Subcutaneous abdominal adipose tissue (tissue), 5 donors: ENCODE data around the gene ABCB8.
A peak's percentile ranks its signal among the peaks of the same experiment; 100 is the strongest.

Source experiments
- H3K27ac ChIP-seq: one replicate; pipeline ENCODE4 v1.7.0; 2013; ENCODE audit warnings: low read depth, mild to moderate bottlenecking, inconsistent platforms, low read length, moderate library complexity
- H3K27me3 ChIP-seq, 5 donors: one replicate each; pipeline ENCODE4 v1.7.0; 2013; ENCODE audit warnings: low read length in 5 of 5, inconsistent platforms in 1 of 5; ENCODE audit not compliant: control insufficient read depth in 5 of 5, insufficient read depth in 4 of 5
- H3K36me3 ChIP-seq, 5 donors: one replicate each; pipeline ENCODE4 v1.7.0; 2013; ENCODE audit warnings: low read length in 5 of 5; ENCODE audit not compliant: control insufficient read depth in 5 of 5, insufficient read depth in 5 of 5
- H3K4me1 ChIP-seq, 5 donors: one replicate each; pipeline ENCODE4 v1.7.0; 2013; ENCODE audit warnings: low read length in 5 of 5, mild to moderate bottlenecking in 3 of 5, moderate library complexity in 1 of 5; ENCODE audit not compliant: control insufficient read depth in 5 of 5, insufficient read depth in 5 of 5
- H3K4me3 ChIP-seq, 5 donors: one replicate each; pipeline ENCODE4 v1.7.0; 2013; ENCODE audit warnings: low read length in 5 of 5, low read depth in 1 of 5
- H3K9ac ChIP-seq, 5 donors: one replicate each; pipeline ENCODE4 v1.7.0; 2013; ENCODE audit warnings: low read length in 5 of 5, mild to moderate bottlenecking in 4 of 5, moderate library complexity in 3 of 5
- H3K9me3 ChIP-seq, 5 donors: one replicate each; pipeline ENCODE4 v1.7.0; 2013; ENCODE audit warnings: low read length in 5 of 5; ENCODE audit not compliant: control insufficient read depth in 5 of 5
- donor health status: healthy.
- donor health status: healthy.
- donor health status: healthy.
- donor health status: healthy.
- donor health status: healthy.

ABCB8 gene

DNA sequence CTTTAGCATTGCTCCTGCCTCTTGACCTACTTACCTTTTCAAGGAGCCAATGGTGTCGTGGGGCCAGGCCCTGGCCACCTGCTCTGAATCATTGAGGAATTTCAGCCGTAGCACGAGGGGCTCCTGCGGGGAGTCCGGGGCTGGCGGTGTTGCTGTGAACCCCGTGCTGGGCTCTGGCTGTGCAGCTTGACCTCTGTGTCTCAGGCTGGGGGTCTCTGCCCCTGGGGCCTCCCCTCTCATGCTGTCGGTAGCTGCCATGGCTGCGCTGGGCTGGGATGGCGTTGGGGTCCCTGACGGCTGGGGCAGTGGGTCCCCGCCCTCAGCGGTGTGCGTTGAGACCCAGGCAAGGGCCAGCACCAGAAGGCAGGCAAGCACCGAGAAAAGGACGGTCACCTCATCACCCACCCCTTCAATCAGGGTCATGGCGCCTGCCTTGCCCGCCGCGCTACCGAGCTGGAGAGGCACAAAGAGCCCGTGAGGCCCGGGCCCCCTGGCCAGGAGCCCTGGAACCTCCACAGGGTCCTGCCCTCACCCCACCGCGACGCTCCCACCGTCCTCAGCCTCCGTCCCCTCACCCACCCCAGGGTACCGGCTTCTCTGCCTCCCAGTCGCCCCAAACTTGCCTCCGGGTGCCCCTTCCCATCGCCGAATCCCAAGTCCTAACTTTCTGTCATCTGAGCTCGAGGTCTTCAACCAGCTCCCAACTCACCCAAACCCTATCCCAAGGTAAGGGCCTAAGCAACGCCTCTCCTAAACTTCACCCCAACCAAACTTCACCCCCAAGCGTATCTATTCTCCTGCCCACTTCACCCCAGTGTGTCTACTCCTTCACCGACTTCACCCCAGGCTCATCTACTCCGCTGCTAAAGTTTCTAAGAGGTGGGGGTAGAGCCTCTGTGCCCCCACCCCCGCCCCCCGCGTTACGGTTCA is 54.2 kb downstream of the ABCB8 start:
- Histone ChIP-seq H3K4me3 (peak overlapping the region; percentile 66 to 95 (median 80)), H3K9ac (peak overlapping the region; percentile 38 to 86 (median 82)), H3K27me3 (no peaks in the 10 kb centered on the region), H3K9me3 (no peaks in the 10 kb centered on the region), H3K27ac (peak overlapping the region; percentile 94), H3K36me3 (peaks cover 0 to 7% (median 0%) of the 10 kb centered on the region in 5 donors), H3K4me1 (peaks cover 4 to 72% (median 61%) of the 10 kb centered on the region in 5 donors)

DNA sequence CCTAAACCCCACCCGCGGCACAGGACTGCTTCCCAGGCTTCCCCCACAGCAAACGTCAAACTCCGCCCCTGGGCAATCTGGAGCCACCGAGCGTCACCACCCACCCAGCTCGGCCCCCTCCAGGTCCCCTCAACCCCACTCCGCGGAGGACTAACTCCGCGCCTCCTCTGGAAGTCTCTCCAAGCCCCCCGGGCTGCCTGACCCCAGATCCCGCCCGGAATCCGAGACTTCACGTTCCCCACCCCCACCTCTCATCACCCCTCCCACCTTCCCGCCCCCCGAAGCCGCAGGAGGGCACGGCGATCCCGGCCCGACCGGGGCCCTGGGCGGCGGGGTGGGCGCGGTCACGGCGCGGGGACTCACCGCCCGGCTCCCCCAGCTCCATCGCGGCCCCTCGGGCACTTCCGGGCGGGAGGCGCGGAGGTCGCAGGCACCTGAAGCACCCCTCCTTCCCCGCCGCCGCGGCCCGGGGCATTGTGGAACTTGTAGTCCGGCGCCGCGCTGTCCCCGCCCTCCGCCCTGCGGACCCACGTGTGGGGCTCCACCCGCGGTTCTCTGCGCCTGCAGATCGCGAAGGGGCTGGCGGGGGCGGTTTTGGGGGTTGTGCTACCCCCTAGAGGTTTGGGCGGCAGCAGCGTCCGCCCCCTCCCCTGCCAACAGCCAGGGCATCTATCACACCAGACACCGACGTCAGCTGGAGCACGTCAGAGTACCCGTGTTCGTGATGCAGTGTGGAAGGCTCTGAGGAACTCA is 55.0 kb downstream of the ABCB8 start, which contains the start of gene TMUB1:
Gene TMUB1 (minus strand): TSS at position 423 of the 753 bp plus-strand sequence. CDS start 930 bp downstream, outside the sequence.
- Histone ChIP-seq H3K9me3 (no peaks in the 10 kb centered on the region), H3K27me3 (no peaks in the 10 kb centered on the region), H3K36me3 (peaks cover 0 to 4% (median 0%) of the 10 kb centered on the region in 5 donors), H3K4me1 (peaks cover 8 to 75% (median 67%) of the 10 kb centered on the region in 5 donors), H3K9ac (peak within 1 kb of the TSS; percentile 38 to 86 (median 82)), H3K27ac (peak within 1 kb of the TSS; percentile 94), H3K4me3 (peak within 1 kb of the TSS; percentile 66 to 95 (median 72))

DNA sequence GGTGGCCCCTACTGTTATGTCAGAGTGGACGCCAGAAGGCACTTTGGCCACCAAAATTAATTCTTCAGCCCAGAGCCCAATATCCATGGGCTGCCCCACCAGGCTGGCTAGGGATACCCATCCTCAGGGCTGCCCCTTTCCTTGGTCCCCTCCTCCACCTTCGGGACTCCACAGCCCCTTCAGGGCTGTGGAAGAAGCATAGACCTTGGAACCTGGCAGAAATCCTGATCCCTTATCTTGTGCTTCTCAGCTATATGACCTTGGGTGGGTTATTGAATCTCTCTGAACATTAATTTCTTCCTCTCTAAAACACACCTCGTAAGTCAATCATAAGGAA is 55.5 kb downstream of the ABCB8 start:
- no peaks in the 10 kb centered on the region for H3K27me3 ChIP-seq
- peaks cover 0 to 4% (median 0%) of the 10 kb centered on the region in 5 donors for H3K36me3 ChIP-seq
- peaks cover 8 to 75% (median 67%) of the 10 kb centered on the region in 5 donors for H3K4me1 ChIP-seq
- peak overlapping the region; percentile 10 to 95 (median 71) for H3K4me3 ChIP-seq
- no peak overlapping the region for H3K27ac ChIP-seq
- no peaks in the 10 kb centered on the region for H3K9me3 ChIP-seq
- peak overlapping the region in 2 of 5 donors; percentile 28 to 30 for H3K9ac ChIP-seq

DNA sequence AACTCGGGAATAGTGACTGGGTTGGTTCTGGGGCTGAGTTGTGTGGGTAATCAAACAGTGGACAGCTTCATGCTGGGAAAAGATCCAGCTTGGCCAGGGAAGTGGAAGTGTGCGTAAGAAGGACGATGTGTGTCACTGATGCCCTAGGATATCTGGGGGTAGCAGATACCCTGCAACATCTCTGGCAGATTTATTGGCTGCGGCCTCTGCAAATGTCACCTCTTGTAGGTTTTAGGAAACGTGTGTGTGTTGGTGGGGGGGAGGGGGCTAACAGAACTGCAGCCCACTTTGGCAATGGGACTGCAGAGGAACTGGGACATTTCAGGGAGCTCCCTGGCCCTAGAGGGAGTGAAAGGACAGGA is 57.1 kb downstream of the ABCB8 start:
- H3K9me3 ChIP-seq, result no peaks in the 10 kb centered on the region
- H3K36me3 ChIP-seq, result no peaks in the 10 kb centered on the region
- H3K4me3 ChIP-seq, result peak overlapping the region in 4 of 5 donors; percentile 57 to 72 (median 63)
- peak overlapping the region in 4 of 5 donors; percentile 32 to 76 (median 69) for H3K9ac ChIP-seq
- H3K27me3 ChIP-seq, result no peaks in the 10 kb centered on the region
- peak overlapping the region; percentile 84 for H3K27ac ChIP-seq
- H3K4me1 ChIP-seq, result peaks cover 12 to 75% (median 69%) of the 10 kb centered on the region in 5 donors

DNA sequence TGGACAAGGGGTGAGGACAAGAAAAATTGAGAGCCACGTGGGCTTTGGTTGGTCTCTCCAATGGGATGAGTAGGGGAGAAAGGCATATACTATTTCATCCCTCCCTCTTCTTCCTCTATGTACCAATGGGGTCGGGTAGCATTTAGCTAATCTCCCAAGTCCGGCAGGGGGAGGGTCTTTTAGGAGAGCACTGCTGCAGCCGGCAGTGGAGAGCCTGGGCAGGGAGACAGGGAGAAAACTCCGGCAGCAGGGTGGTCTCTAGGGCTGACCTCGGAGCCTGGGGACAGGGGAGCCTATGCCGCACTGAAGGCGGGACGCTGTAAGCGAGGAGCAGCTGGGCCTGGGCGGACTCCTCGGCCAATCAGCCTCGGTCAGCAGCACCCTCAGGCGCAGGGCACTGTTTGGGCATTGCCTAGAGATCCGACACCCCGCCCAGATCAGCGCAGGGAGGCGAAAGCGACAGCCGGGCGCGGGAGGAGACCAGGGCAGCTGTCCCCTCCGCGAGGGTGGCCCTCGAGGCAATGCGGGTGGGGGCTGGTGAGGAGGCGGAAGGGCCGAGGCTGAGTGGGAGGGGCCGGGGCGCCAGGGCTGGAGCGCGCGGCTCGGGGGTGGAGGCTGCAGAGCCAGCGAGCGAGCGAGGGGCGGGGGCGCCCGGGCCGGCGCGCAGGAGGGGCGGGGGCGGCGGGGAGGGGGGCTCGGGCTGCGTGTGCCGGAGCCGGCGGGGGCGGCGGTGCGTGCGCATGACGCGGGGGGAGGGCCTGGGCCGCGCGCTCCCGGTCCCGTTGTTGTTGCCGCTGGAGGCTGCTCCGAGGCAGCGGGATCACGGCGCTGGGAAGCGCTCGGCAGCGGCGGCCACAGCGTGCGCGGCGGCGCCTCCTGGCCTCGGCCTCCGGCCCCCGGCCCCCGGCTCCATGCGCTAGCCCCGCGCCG is 57.7 kb downstream of the ABCB8 start, which contains the start of gene AGAP3:
Gene AGAP3 (plus strand): TSS at position 785 of the 930 bp plus-strand sequence. CDS start 267 bp downstream, outside the sequence.
- H3K27me3 ChIP-seq, result no peaks in the 10 kb centered on the region
- no peaks in the 10 kb centered on the region for H3K9me3 ChIP-seq
- H3K9ac ChIP-seq, result peak within 1 kb of the TSS; percentile 38 to 93 (median 77)
- H3K4me3 ChIP-seq, result peak within 1 kb of the TSS; percentile 57 to 91 (median 77)
- H3K4me1 ChIP-seq, result peaks cover 13 to 78% (median 73%) of the 10 kb centered on the region in 5 donors
- no peaks in the 10 kb centered on the region for H3K36me3 ChIP-seq
- H3K27ac ChIP-seq, result peak within 1 kb of the TSS; percentile 99

DNA sequence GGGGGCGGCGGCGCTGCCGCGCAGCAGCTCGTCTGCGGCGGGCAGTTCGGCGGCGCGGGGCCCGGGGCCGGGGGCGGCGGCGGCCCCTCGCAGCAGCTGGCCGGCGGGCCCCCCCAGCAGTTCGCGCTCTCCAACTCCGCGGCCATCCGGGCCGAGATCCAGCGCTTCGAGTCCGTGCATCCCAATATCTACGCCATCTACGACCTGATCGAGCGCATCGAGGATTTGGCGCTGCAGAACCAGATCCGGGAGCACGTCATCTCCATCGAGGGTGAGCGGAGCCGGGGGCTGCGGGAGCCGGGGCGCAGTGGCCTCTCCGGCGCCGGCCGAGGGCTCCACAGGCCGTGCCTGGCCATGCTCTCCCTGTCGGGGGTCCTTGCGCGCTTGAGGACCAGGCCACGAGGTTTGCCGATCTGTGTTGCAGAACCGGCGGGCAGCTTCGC is 58.6 kb downstream of the ABCB8 start:
- H3K4me3 ChIP-seq, result peak overlapping the region; percentile 48 to 91 (median 77)
- H3K27me3 ChIP-seq, result no peaks in the 10 kb centered on the region
- H3K36me3 ChIP-seq, result peaks cover 0 to 1% (median 0%) of the 10 kb centered on the region in 5 donors
- peaks cover 20 to 78% (median 73%) of the 10 kb centered on the region in 5 donors for H3K4me1 ChIP-seq
- peak overlapping the region; percentile 38 to 93 (median 77) for H3K9ac ChIP-seq
- H3K9me3 ChIP-seq, result no peaks in the 10 kb centered on the region
- H3K27ac ChIP-seq, result peak overlapping the region; percentile 99

DNA sequence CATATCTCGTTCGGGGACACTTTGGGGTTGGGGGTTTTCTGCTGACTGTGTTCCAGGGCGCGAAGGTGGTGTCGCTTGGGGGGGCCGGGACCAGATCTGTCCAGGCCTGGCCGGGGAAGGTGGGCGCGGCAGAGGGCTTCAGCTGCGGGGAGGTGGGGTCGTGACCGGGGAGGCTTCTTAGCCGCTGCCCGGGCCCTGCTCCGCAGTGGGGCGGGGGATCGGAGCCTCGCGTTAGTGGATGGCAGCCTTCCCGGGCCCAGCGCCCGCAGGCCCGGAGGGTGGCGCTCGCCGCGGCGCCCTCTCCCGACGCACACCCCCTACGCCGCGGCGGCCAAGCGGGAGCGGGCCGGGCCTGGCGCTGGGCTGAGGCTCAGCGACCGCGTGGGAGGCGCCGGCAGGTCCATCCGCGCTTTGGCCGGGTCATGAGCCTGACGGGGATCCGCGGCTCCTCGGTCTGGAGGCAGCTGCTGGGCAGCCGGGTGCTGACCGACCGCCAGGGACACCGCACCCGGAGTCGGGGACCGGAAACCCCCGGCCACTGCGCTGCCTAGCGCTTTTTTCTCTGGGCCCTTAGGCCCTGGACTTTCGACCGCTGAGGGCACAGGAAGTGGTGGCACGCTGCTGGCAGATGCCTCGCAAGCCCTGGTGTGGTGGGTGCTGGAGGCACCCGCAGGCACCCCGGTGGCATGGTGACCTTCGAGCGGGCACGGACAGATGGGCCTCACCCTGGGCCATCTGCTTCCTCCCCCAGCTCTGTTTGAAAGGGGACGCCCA is 59.2 kb downstream of the ABCB8 start:
- peak overlapping the region; percentile 99 for H3K27ac ChIP-seq
- peak overlapping the region; percentile 61 to 91 (median 77) for H3K4me3 ChIP-seq
- no peaks in the 10 kb centered on the region for H3K9me3 ChIP-seq
- H3K36me3 ChIP-seq, result peaks cover 0 to 7% (median 0%) of the 10 kb centered on the region in 5 donors
- H3K4me1 ChIP-seq, result peaks cover 20 to 78% (median 73%) of the 10 kb centered on the region in 5 donors
- no peaks in the 10 kb centered on the region for H3K27me3 ChIP-seq
- H3K9ac ChIP-seq, result peak overlapping the region; percentile 74 to 95 (median 93)

DNA sequence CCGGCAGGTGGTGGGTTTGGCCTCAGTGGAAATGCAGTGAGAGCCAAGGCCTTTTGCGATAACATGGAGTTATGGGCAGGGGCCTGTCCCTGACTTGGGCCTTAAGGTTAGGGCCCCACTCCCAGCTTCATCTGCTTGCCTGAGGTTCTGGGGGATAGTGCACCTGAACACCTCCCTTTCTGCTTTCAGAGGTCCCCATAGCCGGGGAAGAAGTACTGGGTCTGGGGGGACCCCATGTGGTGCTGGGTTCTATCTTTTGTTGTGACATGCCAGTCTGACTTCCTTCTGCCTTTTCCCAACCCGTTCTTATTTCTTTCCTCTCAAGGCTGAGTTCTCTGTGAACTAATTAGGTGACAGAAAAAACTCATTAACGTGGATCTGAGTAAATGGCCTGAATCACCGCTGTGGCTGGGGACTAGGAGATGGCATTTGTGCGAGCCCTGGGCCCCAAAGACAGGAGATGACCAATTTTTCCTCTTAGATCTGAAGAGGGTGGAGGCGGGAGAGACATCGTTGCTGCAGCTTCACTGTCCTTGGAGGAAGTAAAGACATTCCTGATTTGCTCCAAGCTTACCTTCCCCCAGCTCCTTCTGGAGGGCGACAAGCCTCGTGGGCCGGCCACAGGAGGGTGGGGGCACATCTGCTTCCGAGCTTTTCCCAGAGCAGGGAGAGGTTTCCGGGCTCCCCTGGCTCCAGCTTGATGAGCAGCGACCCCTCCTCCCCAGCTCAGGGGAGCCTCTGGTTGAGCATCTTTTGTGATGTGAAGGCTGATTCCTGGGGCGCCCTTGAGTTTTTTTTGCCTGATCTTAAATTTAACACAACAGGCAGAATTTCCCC is 60.0 kb downstream of the ABCB8 start:
- H3K27ac ChIP-seq, result peak overlapping the region; percentile 99
- peak overlapping the region; percentile 74 to 95 (median 93) for H3K9ac ChIP-seq
- H3K9me3 ChIP-seq, result no peaks in the 10 kb centered on the region
- H3K27me3 ChIP-seq, result no peaks in the 10 kb centered on the region
- H3K36me3 ChIP-seq, result peaks cover 0 to 7% (median 0%) of the 10 kb centered on the region in 5 donors
- peaks cover 25 to 82% (median 77%) of the 10 kb centered on the region in 5 donors for H3K4me1 ChIP-seq
- H3K4me3 ChIP-seq, result peak overlapping the region; percentile 61 to 91 (median 77)
